ENCODE data around the gene TMBIM6. TPM values are rescaled to one million over a fixed set of nuclear protein-coding genes. Genes with fewer than 3 reads are reported as not detected.
"Not testable (repeated sequence)": the region's sequence is repeated elsewhere in the genome, so short reads cannot be mapped to it uniquely, and the experiment has no call there.

Gene TMBIM6
- total RNA-seq = 191 TPM
- long read RNA-seq, transcript TMBIM6-219 (3 exons, 484 nt) = minor isoform, 5 of 164 reads
- long read RNA-seq, transcript TMBIM6-202 (9 exons, 2,598 nt) = minor isoform, 22 of 164 reads
- long read RNA-seq, transcript TMBIM6-201 (10 exons, 2,836 nt) = major isoform, 85 of 164 reads
- long read RNA-seq, partial matches to known transcripts = 10 of 164 reads
- long read RNA-seq, other reads (novel, unspliced or antisense) = 40 of 164 reads

- peak; percentile 100 for DNase-seq (ENCODE audit: low spot score)
These were observed at the start of gene TMBIM6 for GRCh38 chr12:49740930-49741881. Gene TMBIM6 (plus strand): TSS chr12:49741557. CDS start chr12:49752494, 10,937 bp downstream.

GRCh38 chr12:49692851-49693250 lies 48.5 kb upstream of the TMBIM6 start:
- intact Hi-C loops (cut with DNase I) = no loop called here
- DNase-seq (ENCODE audit: low spot score) = no peak

More at GRCh38 chr12:49740930-49741881, at the start of gene TMBIM6:
- intact Hi-C loops (cut with DNase I) = no loop called here

- no peak for DNase-seq (ENCODE audit: low spot score)
These were observed 47.4 kb upstream of the TMBIM6 start for GRCh38 chr12:49693931-49694444.

GRCh38 chr12:49696723-49697122 lies 44.6 kb upstream of the TMBIM6 start:
- no peak for DNase-seq (ENCODE audit: low spot score)
- intact Hi-C loops (cut with DNase I) = no loop called here

More at GRCh38 chr12:49693931-49694444, 47.4 kb upstream of the TMBIM6 start:
- intact Hi-C loops (cut with DNase I) = no loop called here

- intact Hi-C loops (cut with DNase I) = loop anchor here (2.0 kb wide), 1 partner anchor 23 kb away; no protein-coding TSS in a partner anchor
- no peak for DNase-seq (ENCODE audit: low spot score)
These were observed 43.5 kb upstream of the TMBIM6 start for GRCh38 chr12:49697808-49698207.

- DNase-seq (ENCODE audit: low spot score) = no peak
- intact Hi-C loops (cut with DNase I) = loop anchor here (2.0 kb wide), 1 partner anchor 24 kb away; no protein-coding TSS in a partner anchor
These were observed 42.5 kb upstream of the TMBIM6 start for GRCh38 chr12:49698619-49699545.

- DNase-seq (ENCODE audit: low spot score) = no peak
These were observed 39.3 kb upstream of the TMBIM6 start for GRCh38 chr12:49702009-49702408.

GRCh38 chr12:49702676-49703215 lies 38.6 kb upstream of the TMBIM6 start:
- intact Hi-C loops (cut with DNase I) = no loop called here
- DNase-seq (ENCODE audit: low spot score) = no peak

More at GRCh38 chr12:49702009-49702408, 39.3 kb upstream of the TMBIM6 start:
- intact Hi-C loops (cut with DNase I) = no loop called here

GRCh38 chr12:49703647-49704137 lies 37.7 kb upstream of the TMBIM6 start:
- intact Hi-C loops (cut with DNase I) = no loop called here

GRCh38 chr12:49705479-49706134 lies 35.8 kb upstream of the TMBIM6 start:
- DNase-seq (ENCODE audit: low spot score) = no peak
- intact Hi-C loops (cut with DNase I) = loop anchor here (2.0 kb wide), 1 partner anchor 31 kb away; no protein-coding TSS in a partner anchor

More at GRCh38 chr12:49703647-49704137, 37.7 kb upstream of the TMBIM6 start:
- DNase-seq (ENCODE audit: low spot score) = no peak

- intact Hi-C loops (cut with DNase I) = loop anchor here (1.0 to 2.0 kb wide), 2 partner anchors 32 to 62 kb away; no protein-coding TSS in a partner anchor
These were observed 34.8 kb upstream of the TMBIM6 start for GRCh38 chr12:49706351-49707127.

GRCh38 chr12:49707128-49707811 lies 34.1 kb upstream of the TMBIM6 start, which contains the start of gene FMNL3:
Gene FMNL3 (minus strand): TSS chr12:49707405. CDS start chr12:49707180, 225 bp downstream.
- intact Hi-C loops (cut with DNase I) = loop anchor here (1.0 to 2.0 kb wide), 2 partner anchors 32 to 63 kb away; no protein-coding TSS in a partner anchor
- DNase-seq (ENCODE audit: low spot score) = peak; percentile 99

More at GRCh38 chr12:49706351-49707127, 34.8 kb upstream of the TMBIM6 start:
- DNase-seq (ENCODE audit: low spot score) = peak; percentile 80

- DNase-seq (ENCODE audit: low spot score) = no peak
- intact Hi-C loops (cut with DNase I) = loop anchor here (1.0 to 2.0 kb wide), 2 partner anchors 33 to 63 kb away; no protein-coding TSS in a partner anchor
These were observed 33.6 kb upstream of the TMBIM6 start for GRCh38 chr12:49707812-49708147.

GRCh38 chr12:49708851-49709250 lies 32.5 kb upstream of the TMBIM6 start:
- intact Hi-C loops (cut with DNase I) = no loop called here
- no peak for DNase-seq (ENCODE audit: low spot score)

GRCh38 chr12:49713952-49714351 lies 27.4 kb upstream of the TMBIM6 start:
- DNase-seq (ENCODE audit: low spot score); intact Hi-C loops (cut with DNase I): not testable (repeated sequence)

GRCh38 chr12:49716553-49716952 lies 24.8 kb upstream of the TMBIM6 start:
- intact Hi-C loops (cut with DNase I) = no loop called here
- DNase-seq (ENCODE audit: low spot score) = no peak

Measured in cardiac septum (tissue), 1 donor.